HG03095 (cell line): ENCODE results near the gene PLD1.
"Not testable (repeated sequence)": the region's sequence is repeated elsewhere in the genome, so short reads cannot be mapped to it uniquely, and the experiment has no call there.

Experiments
- ATAC-seq: cut with Tn5 transposase; IDR thresholded peaks from one replicate; pipeline ENCODE4 v1.9.1; 2021; ENCODE audit warnings: moderate library complexity; ENCODE audit not compliant: unreplicated experiment

PLD1 gene

DNA sequence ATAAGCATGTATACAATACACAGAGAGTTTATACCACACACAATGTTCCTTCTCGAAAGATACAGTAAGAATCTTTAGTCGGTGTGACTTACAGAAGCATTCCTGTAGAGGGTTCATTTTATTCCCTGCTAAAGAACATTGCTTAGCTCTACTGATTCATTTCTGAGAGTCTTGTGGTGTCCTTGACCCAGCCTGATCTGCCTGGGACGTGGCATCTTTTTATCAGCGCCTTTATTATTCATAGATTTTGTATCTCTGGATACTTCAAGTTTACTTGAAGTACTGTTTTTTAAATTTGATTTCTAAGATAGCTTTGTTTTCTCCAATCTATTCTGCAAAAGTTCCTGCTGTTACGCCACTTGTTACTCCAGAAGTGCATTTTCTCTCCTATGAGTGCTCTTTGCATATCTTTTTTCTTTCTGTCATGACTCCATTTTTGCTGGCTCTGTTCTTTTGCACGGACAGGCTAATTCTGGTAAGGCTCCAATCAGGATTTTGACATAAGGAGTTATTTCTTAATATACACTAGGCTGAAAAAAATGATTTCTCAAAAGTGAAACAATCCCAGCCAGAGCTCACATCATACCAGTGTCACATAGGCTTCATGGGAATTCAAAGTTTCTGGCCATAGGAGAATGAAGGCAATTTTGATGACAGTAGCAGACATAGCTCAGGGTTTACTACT lies 235.6 kb downstream of the PLD1 start:
- ATAC-seq, result no peak

DNA sequence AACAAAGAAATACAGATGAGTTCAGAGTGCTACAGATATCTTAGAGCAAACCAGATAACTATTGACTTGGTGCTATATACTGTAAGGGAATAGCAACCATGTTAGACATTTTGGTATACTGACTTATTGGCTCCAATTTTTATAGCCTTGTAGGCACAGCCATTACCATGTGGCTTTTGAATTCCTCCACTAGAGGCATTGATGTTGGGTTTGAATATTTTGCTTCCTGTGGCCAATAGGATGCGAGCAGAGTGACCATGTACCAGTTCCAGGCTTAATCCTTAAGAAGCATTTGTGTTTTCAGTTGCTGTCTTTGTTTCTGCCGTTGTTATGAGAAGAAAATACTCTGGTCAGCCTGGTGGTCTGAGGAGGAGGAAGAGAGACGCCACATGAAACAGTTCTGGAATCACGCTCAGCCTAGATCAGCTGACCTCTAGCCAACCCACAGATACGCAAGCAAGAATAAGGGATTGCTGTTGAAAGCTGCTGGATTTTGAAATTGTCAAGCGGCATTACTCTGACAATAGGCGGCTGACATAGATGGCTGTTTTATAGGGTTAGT lies 240.6 kb downstream of the PLD1 start:
- no peak for ATAC-seq

DNA sequence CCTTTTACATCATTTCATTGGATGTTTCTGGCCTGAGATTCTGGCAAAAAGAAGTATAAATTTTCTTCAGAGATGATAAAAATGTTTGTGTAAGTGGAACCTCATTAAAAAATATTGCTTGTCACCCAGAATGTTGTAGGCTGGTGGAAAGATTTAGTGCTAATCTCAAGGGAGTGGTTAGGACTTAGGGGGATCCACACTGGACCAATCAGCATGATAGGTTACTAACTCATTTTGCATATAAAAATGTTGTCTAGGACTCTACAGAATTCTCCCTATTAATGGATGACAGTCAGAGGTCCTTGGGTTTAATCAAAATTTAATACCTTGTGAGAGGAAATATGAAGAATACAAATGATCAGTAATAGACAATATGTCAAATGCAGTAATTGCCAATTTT lies 241.5 kb downstream of the PLD1 start:
- no peak for ATAC-seq

DNA sequence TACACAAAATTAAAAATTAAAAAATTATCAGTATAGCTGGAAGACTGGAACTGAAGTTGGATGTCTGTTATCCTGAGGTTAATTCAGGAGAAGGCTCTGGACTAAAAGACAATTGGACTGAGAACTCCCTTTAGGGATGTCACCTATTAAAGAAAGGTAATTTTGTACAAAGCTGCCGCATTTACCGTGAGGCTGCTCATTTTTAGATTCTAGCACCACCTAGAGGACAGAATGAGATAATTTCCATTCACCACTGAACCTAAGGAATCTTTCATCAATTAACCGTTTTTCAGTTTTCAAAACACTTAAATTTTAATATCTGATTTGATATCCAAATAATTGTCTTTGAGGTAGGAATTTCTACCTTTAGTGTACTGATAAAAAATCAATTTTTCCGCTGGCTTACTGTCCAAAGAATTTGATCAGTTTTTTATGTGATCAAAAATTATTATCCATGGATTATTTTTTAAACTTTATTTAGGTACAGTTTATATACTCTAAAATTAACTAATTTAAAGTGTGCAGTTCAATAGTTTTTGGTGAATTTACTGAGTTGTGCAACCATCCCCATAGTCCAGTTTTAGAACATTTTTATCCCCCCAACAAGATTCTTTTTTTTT lies 243.4 kb downstream of the PLD1 start:
- no peak for ATAC-seq

DNA sequence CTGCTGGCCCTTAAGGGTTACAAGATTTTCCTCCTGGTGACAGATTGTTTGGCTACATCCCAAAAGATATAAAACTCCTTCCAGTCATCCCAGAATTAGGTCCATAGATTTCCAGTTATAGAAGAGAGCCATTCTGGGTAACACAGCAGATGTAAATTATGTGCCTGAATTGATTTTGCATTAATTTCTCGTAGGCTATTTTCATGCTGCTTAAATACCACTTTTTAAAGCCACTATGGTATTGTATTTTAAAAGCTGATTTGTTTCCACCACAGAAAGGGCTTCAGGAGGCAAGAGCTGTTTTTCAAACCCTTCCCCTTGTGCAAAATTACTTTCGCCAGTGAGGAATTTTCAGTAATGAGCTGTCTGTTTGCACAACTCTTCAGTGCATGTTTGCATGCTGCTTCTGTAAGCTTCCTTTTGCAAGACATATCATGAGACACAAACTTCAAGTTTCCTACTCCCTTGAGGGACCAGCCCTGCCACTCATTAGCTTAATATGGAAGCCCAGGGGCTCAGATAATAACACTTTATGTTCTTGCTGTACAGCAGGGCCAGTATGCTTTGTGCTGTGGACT lies 244.7 kb downstream of the PLD1 start:
- no peak for ATAC-seq

DNA sequence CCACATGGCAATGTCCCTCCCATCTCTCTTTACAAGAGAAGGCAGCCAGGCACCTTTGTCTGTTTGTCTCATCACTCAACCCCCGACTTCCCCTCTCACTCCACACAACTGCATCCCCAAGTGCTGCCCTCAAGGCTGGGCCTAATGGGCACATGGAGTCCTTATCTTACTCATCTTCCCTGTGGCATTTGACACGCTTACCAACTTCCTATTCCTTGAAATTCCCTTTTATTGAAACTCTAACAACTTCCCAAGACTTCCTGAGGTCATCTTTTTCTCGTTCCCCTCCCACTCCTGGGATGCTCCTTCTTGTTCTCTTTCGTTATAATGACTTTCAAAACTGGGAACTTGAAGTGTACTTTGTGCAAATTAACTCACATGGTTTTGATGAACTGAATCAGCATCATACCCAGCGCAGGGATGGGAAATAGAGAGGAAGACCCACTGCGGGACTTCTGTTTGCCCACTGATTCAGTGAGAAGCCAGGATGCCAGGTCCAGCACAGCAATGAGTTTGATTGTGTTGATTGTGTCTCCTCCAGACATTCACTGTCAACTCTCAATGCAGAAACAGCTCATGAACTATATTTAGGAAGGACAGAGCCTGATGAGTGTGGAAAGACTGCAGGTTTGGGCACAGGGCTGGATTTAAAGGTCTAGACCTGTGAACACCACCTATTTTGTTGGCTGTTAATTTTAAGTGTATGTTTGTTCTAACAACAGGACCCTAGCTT lies 245.4 kb downstream of the PLD1 start:
- no peak for ATAC-seq

DNA sequence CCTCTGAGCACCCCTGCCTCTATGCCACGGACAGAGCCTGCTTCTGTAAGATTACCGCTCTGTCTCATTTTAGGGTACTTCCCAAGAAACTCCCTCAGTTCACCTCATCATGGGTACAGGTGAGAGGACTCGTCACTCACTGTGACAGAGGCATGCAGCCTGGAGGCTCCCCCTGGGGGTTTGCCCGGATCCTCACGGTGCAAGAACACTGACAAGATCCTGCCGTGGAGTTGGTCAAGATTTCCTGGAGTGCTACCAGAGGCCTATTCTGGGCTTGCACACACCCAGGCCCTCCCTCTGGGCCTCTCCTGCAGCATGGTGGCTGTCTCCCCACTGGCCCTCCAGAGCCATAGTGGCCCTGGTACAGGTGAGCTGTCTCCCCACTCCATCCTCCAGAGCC lies 247.0 kb downstream of the PLD1 start:
- ATAC-seq, result no peak

DNA sequence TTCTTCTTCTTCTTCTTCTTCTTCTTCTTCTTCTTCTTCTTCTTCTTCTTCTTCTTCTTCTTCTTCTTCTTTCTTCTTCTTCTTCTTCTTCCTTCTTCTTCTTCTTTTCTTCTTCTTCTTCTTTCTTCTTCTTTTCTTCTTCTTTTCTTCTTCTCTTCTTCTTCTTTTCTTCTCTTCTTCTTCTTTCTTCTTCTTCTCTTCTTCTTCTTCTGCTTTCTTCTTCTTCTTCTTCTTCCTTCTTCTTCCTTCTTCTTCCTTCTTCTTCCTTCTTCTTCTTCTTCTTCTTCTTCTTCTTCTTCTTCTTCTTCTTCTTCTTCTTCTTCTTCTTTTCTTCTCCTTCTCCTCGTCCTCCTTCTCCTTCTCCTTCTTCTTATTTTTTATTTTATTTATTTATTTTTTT lies 247.8 kb downstream of the PLD1 start:
- ATAC-seq, result not testable (repeated sequence)

DNA sequence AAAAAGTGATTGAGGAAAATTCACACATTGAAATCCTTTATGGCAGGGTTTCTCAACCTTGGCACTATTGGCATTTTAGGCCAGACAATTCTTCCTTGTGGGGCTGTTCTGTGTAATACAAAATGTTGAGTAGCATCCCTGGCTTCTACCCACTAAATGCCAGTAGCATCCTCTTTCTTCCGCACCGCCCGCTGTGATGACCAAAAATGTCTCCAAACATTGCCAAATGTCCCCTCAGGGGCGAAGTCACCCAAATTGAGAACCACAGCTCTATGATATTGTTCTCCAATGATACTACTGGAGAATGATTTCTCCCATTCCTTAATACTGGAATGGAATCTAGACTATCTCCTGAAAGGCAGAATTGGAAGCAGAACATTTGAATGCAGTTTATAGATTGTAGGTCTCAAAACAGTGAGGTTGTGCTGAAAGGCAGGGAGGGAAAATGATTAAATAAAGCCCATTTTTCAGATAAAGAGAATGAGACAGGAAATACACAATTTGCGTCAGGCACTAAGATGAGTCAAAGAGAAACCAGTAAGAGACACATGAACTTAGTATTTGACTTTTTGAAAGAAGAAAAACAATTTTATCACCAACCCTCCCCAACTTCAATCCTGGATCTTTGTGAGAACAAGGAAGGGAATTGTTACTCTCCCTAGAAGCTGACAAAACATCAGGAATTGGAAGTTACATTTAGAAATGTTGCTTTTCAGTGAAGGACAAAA lies 248.5 kb downstream of the PLD1 start:
- peak; percentile 72 for ATAC-seq

DNA sequence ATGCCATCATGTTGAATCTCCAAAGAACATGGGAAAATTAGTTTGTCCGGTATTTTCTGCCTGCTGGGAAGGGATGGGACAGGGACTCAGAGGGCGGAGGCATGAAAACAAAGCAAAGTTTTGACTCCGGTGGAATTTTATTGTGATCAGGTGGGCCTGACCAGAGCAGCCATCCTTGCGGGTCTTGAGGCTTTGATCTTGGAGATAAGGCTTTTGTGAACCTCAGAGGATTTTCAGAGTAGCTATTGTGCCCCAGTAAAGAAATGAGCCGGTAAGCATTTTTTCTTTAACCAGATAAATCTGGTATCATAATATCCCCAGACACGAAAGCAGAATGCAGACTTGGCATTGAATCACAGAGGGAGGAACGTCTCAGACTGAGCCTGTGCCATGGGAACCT lies 250.7 kb downstream of the PLD1 start:
- ATAC-seq, result no peak

DNA sequence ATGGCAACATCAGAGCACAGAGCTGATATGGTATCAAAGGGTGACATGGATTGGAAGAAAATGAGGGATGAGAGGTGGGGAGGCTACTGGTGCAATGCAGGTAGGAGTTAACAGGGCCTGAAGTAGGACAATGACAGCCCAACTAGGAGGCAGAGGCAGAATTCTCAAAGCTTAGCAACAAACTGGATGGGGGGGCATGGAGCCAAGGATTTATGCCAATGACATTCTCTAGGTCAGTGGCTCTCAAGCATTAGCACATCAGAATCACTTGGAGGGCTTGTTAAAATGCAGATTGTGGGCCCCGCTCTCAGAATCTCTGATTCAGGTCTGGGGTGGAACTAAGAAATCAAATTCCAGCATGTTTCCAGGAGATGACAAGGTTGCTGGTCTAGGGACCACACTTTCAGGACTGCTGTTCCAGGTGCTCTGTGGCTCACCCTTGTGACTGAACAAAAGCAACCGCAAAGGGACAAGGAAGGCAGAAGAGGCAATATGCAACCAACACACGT lies 252.0 kb downstream of the PLD1 start:
- no peak for ATAC-seq

DNA sequence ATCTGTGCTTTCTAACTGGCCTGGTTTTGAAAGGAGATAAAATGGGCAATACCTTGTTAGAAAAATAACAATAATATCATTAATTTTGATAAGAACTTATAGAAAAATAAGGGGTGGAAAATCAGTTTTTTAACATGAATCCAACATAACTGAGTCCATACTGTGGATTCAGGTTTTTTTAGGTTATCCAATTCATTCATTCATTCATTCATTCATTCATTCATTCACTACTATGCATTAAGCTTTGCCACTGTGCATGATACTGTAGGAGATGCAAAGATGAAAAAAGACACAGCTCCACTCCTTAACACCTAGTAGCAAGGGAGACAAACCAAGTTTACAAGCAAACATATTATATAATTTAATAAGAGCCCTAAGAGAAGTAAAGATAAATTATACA lies 253.1 kb downstream of the PLD1 start:
- ATAC-seq, result no peak

DNA sequence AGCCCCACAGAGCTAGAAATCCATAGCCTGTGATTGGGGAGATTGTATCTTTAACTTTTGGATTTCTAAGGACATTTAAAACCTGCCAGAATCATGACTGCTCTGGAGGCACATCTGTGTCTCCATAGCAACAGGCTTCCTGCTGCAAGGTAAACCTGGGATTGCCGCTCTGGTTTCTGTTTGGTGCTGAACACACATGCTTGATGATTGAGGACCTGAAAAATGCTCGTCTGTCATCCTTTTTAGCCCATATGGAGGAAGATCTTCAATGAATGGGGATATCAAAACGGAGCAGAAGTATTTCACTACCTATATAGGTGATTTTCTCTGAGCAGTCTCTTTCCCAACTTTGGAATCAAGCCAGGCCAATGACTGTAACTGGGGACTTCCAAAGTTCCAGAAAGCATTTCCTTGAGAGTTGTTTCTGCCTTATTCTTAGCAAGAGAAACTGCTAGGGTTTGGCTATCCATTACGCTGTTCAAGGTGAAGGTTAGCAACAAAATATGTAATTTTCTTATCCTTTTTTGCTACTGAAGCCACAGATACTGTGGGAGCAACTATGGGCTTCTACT lies 253.6 kb downstream of the PLD1 start:
- ATAC-seq, result no peak

DNA sequence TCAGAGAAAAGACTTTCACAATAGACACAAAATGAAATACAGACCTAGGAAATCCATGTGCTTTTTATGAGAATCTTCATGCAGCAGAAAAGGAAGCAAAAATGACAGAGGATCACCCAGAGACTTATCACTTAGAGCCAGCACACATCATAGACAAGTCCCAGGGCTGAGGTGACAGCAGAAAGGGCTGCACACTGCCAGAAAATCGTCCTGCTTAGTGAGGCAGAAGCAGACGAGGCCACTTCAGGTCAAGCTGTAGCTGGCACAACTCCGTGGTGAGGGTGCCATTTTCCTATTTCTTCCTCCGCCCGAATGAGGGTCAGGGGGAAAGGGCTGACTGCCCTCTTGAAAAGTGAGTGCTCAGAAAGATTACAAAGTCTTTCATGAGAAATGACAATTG lies 254.1 kb downstream of the PLD1 start:
- no peak for ATAC-seq

DNA sequence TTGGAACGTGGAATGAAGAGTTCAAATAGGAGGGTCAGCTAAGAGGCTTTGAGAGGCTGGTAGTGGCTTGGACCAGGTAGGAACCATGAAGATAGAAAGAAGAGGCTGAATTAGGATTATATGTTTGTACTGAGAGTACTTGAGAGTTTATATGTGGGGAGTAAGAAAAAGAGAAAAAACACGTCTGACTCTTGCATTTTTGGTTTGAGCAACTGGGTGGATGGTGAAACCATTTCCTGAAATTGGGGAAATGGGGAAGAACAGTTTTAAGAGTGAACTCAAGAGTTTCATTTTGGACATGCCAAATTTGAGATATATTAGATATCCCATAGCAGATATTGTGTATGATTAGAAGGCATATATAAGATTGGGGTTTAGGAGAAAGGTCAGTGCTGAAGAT lies 257.2 kb downstream of the PLD1 start:
- no peak for ATAC-seq

DNA sequence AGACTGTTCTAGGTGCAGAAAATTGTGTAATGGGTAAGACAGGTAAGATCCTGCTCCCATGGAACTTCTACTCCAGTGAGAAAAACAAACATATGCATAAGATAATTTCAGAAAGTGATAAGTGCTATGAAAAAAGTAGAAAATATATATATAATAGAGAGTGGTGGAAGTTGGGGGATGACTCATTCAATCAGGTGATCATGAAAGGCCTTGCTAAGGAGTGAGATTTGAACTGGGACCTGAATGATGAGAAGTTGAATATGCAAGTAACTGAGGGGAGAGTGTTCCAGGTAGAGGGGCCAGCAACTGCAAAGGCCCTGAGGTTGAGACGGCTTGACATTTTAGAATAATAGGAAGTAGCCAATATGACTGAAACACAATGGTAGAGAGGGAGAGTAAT lies 257.8 kb downstream of the PLD1 start:
- ATAC-seq, result no peak

DNA sequence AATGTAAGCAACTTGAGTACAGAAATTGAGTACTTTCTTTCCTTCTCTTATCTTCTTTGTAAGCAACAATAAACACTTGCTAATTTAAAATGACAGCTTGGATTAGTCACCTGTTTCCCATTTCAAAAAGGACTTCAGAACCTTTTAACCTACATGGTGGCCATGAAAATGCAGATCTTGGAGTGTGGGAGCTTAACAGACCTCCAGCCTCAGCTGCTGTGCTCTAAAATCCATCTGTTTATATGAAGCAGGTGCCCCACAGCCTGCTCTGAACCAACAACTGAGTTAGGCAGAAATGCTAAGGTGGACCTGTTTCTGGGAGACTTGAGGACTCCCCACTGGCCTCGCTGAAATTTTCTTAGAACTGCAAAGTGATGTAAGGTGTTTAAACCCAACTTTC lies 259.0 kb downstream of the PLD1 start:
- ATAC-seq, result no peak
